GM18868 (cell line): Measurements from ENCODE around the gene HOXA3.

Source experiments
- ATAC-seq: cut with Tn5 transposase; IDR thresholded peaks from one replicate; pipeline ENCODE4 v1.9.1; 2021; ENCODE audit warnings: mild to moderate bottlenecking, moderate library complexity; ENCODE audit not compliant: unreplicated experiment

The HOXA3 gene

DNA sequence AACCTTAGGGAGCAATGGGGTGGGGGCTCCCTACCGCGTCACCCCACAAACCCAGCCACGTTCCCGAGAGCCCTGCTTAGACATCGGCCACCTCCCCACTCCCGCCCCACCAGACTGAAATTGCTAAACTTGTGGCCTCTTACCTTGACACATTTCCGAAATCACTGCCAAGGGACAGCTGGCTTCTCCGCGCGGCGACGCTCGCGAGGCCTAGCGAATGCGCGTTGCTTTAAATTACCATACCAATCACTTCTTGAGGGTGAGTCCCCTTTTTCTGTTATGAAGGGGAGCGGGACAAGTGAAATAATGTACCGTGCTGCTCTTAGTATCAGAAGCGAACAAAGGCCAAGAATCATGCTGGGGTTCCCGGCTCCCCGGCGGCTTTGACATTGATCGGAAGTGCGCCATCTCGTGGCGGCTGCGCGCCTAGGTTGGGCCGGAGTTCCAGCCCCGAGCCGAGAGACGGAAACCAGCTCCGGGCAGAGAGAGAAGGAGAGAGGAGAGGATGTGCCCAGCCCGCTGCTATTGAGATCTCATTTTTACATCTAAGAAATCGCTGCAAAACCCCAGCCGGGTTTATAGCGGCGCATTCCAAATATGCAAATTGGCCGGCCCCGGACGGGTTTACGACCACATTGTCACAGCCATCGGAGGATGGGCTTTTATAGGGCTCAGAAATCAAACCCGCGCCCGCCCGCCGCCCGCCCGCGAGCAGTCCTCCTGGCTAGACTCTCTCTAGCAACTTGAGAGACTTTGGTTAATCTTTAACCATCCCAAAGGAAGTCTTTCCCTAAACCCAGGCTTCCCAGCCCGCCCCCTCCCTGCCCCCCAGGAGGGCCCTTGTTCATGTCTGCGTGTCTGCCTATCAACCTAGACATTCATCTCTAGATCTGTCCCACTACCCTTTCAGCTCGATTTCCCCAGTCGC, 27.4 kb upstream of the HOXA3 start:
- ATAC-seq: no peak

DNA sequence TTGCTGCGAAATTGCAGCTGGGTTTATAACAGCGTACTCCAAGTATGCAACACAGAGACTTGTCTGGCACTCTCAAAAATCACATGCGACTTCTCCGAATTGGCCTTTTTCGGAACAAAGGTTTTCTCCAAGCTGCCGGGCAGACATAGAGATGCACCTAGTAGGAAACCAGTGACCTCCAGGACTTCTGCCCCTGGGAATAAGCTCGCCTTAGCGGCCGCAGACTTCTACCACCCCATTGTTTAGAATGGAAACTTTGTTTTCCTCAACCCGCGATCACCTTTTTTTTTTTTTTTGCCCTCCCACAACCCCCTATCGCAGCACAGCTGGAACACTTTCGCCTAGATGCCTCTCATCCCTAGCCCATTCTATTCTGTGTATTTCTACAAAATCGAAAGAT, 26.6 kb upstream of the HOXA3 start:
- no peak for ATAC-seq

- ATAC-seq: no peak
Observed at GRCh38 chr7:27178366-27178765, 26.0 kb upstream of the HOXA3 start.

DNA sequence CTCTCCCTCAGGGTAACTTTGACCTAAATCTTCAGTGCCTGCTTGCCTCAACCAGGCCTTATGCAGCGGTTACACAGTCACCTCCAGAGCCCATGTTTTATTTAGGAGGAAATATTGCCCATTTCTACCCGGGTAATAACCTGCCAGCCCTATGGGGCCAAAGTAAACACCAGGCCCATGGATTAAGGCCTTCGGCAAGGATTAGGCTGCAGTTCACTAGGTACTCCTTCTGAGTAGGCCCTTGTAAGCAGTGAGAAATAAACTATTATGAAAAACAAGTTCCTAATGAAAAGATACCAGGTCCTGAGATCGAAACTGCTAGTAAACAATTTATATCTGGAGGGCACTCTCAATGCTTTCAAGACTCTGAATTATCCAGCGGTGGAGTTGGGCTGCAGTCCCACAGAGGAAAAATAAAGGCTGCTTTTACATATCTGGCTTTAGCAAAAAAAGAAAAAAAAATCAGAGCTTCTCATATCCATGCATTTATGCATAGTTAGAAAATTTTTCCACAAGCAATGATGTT, 25.5 kb upstream of the HOXA3 start:
- no peak for ATAC-seq

DNA sequence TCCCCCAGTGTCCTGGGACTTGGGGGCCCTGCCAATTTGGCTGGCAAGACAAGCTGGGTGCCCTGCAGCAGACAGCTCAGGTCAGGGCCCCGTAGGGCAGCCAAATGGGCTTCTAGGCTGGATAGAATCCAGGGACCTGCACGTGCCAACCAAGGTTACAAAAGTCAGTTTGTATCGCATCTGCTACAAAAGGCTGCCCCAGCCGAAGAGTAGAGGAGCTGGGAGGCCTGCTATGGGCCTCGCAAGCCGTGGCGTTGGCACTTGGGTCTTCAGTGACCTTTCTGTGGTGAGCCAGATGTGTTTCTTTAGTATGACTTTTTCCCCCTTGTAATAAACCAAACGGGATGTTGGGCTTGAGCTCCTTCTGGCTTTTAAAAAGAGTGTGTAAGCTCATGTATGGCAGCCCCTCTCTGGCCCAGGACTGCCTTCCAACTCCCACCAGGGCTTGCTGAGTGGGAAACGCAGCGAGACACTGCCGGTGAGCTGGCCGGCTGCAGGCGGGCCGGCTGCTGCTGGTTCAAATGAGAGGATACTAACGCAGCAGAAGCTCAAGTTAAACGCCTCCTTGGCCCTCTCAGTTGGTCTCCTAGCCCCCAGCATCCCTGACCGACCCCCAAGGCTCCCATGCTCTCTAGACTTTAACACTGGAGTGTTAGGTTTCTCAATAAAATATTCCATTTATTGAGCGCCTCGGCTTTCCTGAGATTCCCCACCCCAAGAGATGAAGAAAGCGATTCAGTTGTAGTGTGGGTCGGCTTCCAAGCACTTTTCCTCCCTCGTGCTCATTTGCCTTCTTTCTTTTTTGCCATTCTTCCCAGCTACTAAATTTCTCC, 24.8 kb upstream of the HOXA3 start:
- no peak for ATAC-seq

GRCh38 chr7:27176524-27176845, 24.1 kb upstream of the HOXA3 start:
- no peak for ATAC-seq

DNA sequence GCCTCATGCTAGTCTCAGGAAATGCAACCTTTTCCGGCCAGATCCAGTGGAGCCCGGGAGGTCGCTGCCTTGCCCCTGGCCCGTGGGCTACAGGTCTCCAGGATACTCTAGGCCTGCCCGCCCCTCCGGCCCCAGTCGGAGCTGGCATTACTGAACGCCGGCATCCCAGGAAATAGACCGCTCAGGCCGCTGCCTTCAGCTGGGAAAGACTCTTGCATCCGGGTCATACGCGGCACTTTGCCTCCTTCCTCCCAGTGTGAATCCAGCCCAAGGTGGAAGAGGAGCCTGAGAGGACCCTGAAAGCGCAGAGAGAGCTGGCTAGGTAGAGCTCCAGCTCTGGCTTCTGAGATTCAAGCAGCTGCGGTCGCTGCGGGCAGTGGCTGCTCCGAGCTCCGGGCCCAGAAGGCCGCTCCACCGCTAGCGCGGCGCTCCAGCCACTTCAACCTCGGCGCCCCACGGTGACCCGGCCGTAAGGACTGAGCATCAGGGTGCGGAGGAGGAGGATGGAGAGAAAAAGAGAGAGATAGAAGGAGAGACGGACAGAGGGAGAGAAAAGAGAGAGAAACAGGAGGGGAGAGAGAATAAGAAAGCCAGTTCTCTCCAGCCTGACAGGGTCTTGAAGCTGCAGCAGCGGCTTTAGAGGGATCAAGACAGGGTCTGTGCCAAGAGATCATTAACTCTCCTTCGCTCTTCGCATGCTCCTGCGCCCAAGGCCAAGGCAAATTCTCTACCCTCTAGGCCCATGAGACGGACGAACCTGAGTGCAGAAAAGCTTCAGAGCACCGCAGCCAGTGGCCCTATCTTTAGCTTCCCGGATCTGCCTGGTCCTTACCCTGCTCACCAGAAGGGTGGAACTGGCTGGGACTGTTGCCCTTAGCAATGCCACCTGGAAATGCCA, 23.5 kb upstream of the HOXA3 start:
- no peak for ATAC-seq

GRCh38 chr7:27174874-27175625, 22.7 kb upstream of the HOXA3 start:
- ATAC-seq: no peak

GRCh38 chr7:27173956-27174873, 21.8 kb upstream of the HOXA3 start, which contains the start of gene HOXA10:
TSS of gene HOXA10 (minus strand) at chr7:27174320. CDS start at chr7:27174306, 14 bp downstream.
- no peak for ATAC-seq

- ATAC-seq: no peak
Observed at GRCh38 chr7:27173511-27173955, 21.1 kb upstream of the HOXA3 start.

GRCh38 chr7:27172823-27173510, 20.6 kb upstream of the HOXA3 start:
- ATAC-seq: no peak

GRCh38 chr7:27172315-27172774, 20.0 kb upstream of the HOXA3 start:
- no peak for ATAC-seq

- no peak for ATAC-seq
Observed at GRCh38 chr7:27171637-27172314, 19.4 kb upstream of the HOXA3 start.

- ATAC-seq: no peak
Observed at GRCh38 chr7:27171325-27171636, 18.9 kb upstream of the HOXA3 start.

DNA sequence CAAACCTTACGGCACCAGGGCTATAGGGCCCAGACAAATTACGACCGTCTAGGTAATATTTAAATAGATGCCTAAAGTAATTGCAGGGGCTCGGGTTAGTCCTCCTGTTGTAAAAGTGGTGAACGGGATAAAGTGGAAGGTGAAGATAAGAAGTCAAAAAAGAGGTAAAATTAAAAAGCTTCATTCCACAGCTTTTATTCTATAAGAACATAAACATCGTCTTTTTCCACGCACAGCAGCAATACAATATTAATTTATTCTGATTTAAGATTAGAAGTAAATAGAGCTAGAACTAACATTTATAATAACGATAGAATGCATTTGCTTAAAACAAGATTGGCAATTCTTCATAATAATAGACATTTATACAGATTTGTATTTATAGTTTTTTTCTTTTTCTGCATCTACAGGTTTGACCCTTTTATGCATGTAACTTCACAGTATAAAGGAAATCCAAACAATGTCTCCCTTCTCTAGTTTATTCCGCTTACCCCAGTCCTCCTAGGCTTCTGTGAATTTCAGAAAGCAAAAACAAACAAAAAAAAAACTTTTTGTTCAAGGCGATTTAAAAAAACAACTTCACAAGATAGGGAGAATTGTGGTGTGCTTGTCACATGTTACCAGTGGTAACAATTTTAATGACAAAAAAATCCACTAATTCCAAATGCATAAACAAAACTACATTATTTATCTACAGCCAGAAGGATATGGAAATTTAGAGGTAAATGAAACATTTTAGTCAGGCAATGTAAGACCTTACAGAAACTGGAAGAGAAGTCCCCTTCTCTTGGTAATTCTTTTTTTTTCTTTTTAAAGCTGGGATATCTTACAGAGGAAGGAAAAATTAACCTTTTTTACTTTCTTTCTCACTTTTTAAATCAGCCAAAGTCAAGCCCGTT, 18.3 kb upstream of the HOXA3 start:
- no peak for ATAC-seq

DNA sequence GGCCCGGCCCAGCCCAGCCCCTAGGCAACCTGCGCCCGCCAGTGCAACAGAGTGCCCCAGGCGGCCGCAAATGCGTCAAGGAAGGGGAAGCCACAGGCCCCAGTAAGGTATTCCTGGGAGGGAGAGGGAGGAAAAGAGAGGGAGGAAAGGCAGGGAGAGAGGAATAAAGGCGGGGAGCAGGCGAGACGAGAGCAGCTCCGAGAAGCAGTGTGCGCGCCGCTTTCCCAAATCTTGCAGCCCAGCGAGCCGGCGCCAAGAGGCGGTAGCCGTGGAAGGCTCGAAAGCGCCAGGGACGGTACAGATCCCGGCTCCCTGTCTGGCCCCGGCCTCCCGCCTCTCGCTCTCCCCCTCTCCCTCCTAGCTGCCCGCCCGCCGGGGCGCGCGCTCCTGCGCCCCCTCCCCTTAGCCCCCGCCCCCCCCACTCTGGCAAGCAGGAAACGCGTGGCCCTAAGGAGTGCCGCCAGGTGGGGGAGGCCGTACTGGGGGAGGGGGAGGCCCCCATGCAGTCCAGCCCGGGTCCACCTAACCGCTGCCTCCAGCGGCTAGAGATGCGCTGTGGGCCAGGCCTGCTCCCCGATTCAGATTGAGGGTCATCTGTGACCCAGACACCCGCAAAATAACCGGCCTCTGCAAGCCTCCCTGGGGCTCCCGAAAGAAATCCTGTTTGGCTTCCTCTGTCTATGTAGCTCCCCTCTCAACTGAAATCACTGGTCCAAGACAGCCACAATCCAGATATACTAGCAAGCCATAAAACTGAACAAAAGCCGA, 17.5 kb upstream of the HOXA3 start:
- ATAC-seq: no peak
